K562 (cell line): ENCODE results near the gene HAUS1. TPM values are rescaled to one million over a fixed set of nuclear protein-coding genes. Genes with fewer than 3 reads are reported as not detected.

Source experiments
- ARHGAP35 ChIP-seq: fragments of 450-650 bp; IDR thresholded peaks from 2 replicates; pipeline ENCODE4 v1.6.1; 2018; ENCODE audit not compliant: partially characterized antibody
- BMI1 ChIP-seq: fragments of 150-350 bp; IDR thresholded peaks from 2 replicates; pipeline ENCODE4 v1.6.1; 2014; ENCODE audit warnings: low read length
- CBX5 ChIP-seq: IDR thresholded peaks from 2 replicates; pipeline ENCODE4 v1.6.1; 2014; ENCODE audit warnings: low read depth, borderline replicate concordance
- DDX20 ChIP-seq: fragments of 450-650 bp; IDR thresholded peaks from 2 replicates; pipeline ENCODE4 v1.6.1; 2016; ENCODE audit warnings: missing genetic modification characterization, low read depth, mild to moderate bottlenecking, missing compliant biosample characterization, moderate library complexity
- ETS2 ChIP-seq: IDR thresholded peaks from 2 replicates; pipeline ENCODE4 v1.6.1; 2016; ENCODE audit warnings: borderline replicate concordance, missing genetic modification characterization, mild to moderate bottlenecking, moderate library complexity, missing compliant biosample characterization; ENCODE audit not compliant: poor library complexity, severe bottlenecking
- FOS ChIP-seq: IDR thresholded peaks from 3 replicates; pipeline ENCODE4 v1.6.1; 2011; ENCODE audit not compliant: insufficient read length; ENCODE audit errors: extremely low read depth
- FOXK1 ChIP-seq: sonication (generic); formaldehyde crosslinking; IDR thresholded peaks from 2 replicates; pipeline ENCODE4 v1.8.0; 2022; ENCODE audit warnings: missing genetic modification reagents, mild to moderate bottlenecking, borderline replicate concordance
- KHSRP ChIP-seq: fragments of 450-650 bp; IDR thresholded peaks from 2 replicates; pipeline ENCODE4 v1.6.1; 2017
- NFE2 ChIP-seq: IDR thresholded peaks from 2 replicates; pipeline ENCODE4 v1.6.1; 2014; ENCODE audit warnings: antibody characterized with exemption, low read depth
- NFIC ChIP-seq: fragments of 450-650 bp; IDR thresholded peaks from 2 replicates; pipeline ENCODE4 v1.6.1; 2017; ENCODE audit warnings: mild to moderate bottlenecking, inconsistent platforms
- PHF8 ChIP-seq: fragments of 200-600 bp; sonication (generic); IDR thresholded peaks from 2 replicates; pipeline ENCODE4 v1.6.1; 2012; ENCODE audit warnings: mixed run types, mild to moderate bottlenecking, inconsistent platforms, low read length, moderate library complexity, borderline replicate concordance
- SMAD2 ChIP-seq: fragments of 150-350 bp; IDR thresholded peaks from 2 replicates; pipeline ENCODE4 v1.6.1; 2014; ENCODE audit warnings: low read depth, mild to moderate bottlenecking, low read length
- TBP ChIP-seq: optimal IDR thresholded peaks from 2 replicates; pipeline ENCODE3; 2011; ENCODE audit warnings: low read depth, low read length, improper control_type of control experiment
- YBX1 ChIP-seq: fragments of 450-650 bp; IDR thresholded peaks from 2 replicates; pipeline ENCODE4 v1.7.1; 2016; ENCODE audit warnings: mild to moderate bottlenecking
- ZBED1 ChIP-seq: IDR thresholded peaks from 2 replicates; pipeline ENCODE4 v1.6.1; 2014
- ZNF224 ChIP-seq: sonication (generic); formaldehyde crosslinking; IDR thresholded peaks from 2 replicates; pipeline ENCODE4 v1.8.0; 2022; ENCODE audit warnings: mild to moderate bottlenecking, missing genetic modification reagents
- ZNF583 ChIP-seq: fragments of 250-450 bp; sonication (Bioruptor Pico); IDR thresholded peaks from 2 replicates; pipeline ENCODE4 v1.4.0; 2020
- ZSCAN29 ChIP-seq: fragments of 450-650 bp; IDR thresholded peaks from 2 replicates; pipeline ENCODE4 v1.6.1; 2017
- polyA plus RNA-seq, 8 experiments: library from polyadenylated mRNA; depleted of rRNA in 4 of 8; stranded (reverse) in 5 of 8; unstranded in 3 of 8; fragments of >200 nt; fragmentation: Nextera tagmentation in 2 of 8; fragmentation: Illumina TruSeq in 1 of 8; extraction: Ambion mirVana in 2 of 8; extraction: Trizol in 1 of 8; gene quantifications; 2 replicates each; pipeline versions ENCODE4 v1.2.1 to v1.2.3, GENCODE V29; 2011 to 2014; ENCODE audit warnings: inconsistent platforms in 1 of 8, missing spikeins in 1 of 8
- total RNA-seq, 7 experiments: library from RNA; depleted of rRNA in 6 of 7; stranded (reverse); fragments of >200 nt in 6 of 7; fragmentation: Illumina TruSeq in 2 of 7; extraction: Trizol in 2 of 7; gene quantifications; 2 replicates each; pipeline versions ENCODE4 v1.2.1 to v1.2.3, GENCODE V29; 2011 to 2021; ENCODE audit warnings: low replicate concordance in 1 of 7
- TF ChIP-seq, protein P1 (sequence below): fragments of 450-650 bp; IDR thresholded peaks from 2 replicates; pipeline ENCODE4 v1.6.1; 2018; ENCODE audit not compliant: partially characterized antibody
- TF ChIP-seq, protein P2 (sequence below), 3 experiments: IDR thresholded peaks in 2 of 3; conservative IDR thresholded peaks in 1 of 3; 2 replicates each; pipeline ENCODE4 v1.5.1; 2011 to 2012; ENCODE audit warnings: low read length in 3 of 3, mild to moderate bottlenecking in 3 of 3, control low read depth in 2 of 3, improper control_type of control experiment in 1 of 3, inconsistent platforms in 1 of 3, low read depth in 1 of 3, mixed read lengths in 1 of 3, moderate library complexity in 1 of 3; ENCODE audit not compliant: insufficient read depth in 2 of 3
- TF ChIP-seq, protein P3 (sequence below): fragments of 450-650 bp; IDR thresholded peaks from 2 replicates; pipeline ENCODE4 v1.6.1; 2018; ENCODE audit warnings: mild to moderate bottlenecking, low read depth; ENCODE audit not compliant: partially characterized antibody

The HAUS1 gene
- total and polyA plus RNA-seq, 9 of the 15 experiments (the other 6 are each of a cell fraction or from before 2014, with no cell fraction given), result 45.6 to 135 (median 76.3) TPM

DNA sequence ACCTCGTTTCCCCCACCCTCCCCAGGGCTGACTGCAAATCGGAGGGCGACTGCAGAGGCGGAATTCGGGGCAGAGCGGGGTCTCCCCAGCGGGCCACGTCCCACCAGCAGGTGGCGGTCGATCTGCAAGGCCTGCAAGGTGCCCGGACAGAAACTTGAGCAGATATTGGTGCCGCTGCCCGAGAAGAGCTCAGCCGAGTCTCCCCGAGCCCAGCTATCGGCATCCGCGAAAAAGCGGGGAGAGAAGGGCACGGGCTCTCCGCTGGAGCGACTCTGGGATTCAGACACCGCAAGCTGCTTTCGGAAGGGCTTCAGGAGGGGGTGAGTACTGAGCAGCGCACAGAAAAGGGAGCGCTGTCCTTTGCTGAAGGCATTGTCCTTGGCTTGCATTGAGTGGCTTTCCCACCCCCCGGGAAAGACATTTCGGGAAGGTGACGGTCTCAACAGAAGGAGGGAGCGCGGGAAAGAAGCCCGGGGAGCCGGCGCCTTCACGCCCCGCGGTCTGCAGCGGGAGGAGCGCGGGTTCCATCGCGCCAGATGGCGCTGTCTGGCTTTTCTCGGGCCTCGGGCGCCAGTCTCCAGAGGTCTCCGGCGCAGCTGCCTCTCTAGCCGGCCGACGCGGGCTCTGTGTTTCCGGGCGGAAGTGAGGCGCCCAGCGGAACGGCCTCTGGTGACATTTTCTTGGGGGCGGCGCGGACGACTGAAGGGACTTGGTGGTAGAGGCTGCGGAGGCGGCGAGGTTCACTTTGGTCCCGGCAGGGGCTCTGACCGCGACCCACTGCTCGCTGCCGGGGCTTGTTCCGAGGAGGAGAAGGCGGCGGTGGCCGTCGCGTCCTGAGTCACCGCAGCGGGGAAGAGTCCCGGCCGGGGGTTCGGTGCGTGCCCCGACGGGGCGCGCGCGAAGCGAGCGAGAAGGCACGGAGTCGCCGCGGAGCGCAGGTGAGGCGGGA is 69.5 kb downstream of the HAUS1 start (continued):
- TF ChIP-seq, protein P1, sequence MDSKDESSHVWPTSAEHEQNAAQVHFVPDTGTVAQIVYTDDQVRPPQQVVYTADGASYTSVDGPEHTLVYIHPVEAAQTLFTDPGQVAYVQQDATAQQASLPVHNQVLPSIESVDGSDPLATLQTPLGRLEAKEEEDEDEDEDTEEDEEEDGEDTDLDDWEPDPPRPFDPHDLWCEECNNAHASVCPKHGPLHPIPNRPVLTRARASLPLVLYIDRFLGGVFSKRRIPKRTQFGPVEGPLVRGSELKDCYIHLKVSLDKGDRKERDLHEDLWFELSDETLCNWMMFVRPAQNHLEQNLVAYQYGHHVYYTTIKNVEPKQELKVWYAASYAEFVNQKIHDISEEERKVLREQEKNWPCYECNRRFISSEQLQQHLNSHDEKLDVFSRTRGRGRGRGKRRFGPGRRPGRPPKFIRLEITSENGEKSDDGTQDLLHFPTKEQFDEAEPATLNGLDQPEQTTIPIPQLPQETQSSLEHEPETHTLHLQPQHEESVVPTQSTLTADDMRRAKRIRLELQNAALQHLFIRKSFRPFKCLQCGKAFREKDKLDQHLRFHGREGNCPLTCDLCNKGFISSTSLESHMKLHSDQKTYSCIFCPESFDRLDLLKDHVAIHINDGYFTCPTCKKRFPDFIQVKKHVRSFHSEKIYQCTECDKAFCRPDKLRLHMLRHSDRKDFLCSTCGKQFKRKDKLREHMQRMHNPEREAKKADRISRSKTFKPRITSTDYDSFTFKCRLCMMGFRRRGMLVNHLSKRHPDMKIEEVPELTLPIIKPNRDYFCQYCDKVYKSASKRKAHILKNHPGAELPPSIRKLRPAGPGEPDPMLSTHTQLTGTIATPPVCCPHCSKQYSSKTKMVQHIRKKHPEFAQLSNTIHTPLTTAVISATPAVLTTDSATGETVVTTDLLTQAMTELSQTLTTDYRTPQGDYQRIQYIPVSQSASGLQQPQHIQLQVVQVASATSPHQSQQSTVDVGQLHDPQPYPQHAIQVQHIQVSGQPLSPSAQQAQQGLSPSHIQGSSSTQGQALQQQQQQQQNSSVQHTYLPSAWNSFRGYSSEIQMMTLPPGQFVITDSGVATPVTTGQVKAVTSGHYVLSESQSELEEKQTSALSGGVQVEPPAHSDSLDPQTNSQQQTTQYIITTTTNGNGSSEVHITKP, result peak; percentile 13
- TF ChIP-seq TBP, result peak; percentile 59
- no peak for TF ChIP-seq ARHGAP35
- TF ChIP-seq ZNF224 (CRISPR knock-in tag), result no peak
- no peak for TF ChIP-seq ZSCAN29
- TF ChIP-seq, protein P2, sequence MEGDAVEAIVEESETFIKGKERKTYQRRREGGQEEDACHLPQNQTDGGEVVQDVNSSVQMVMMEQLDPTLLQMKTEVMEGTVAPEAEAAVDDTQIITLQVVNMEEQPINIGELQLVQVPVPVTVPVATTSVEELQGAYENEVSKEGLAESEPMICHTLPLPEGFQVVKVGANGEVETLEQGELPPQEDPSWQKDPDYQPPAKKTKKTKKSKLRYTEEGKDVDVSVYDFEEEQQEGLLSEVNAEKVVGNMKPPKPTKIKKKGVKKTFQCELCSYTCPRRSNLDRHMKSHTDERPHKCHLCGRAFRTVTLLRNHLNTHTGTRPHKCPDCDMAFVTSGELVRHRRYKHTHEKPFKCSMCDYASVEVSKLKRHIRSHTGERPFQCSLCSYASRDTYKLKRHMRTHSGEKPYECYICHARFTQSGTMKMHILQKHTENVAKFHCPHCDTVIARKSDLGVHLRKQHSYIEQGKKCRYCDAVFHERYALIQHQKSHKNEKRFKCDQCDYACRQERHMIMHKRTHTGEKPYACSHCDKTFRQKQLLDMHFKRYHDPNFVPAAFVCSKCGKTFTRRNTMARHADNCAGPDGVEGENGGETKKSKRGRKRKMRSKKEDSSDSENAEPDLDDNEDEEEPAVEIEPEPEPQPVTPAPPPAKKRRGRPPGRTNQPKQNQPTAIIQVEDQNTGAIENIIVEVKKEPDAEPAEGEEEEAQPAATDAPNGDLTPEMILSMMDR (IDR thresholded peaks at IDR 0.05 in 2 of 3, conservative IDR thresholded peaks at IDR 0.05 in 1 of 3; ENCODE audit: insufficient read depth in 2 of 3, low read depth in 1 of 3, low read length in 3 of 3), result peak; percentile 68 to 87 (median 84)
- no peak for TF ChIP-seq BMI1
- no peak for TF ChIP-seq ETS2
- TF ChIP-seq, protein P3, sequence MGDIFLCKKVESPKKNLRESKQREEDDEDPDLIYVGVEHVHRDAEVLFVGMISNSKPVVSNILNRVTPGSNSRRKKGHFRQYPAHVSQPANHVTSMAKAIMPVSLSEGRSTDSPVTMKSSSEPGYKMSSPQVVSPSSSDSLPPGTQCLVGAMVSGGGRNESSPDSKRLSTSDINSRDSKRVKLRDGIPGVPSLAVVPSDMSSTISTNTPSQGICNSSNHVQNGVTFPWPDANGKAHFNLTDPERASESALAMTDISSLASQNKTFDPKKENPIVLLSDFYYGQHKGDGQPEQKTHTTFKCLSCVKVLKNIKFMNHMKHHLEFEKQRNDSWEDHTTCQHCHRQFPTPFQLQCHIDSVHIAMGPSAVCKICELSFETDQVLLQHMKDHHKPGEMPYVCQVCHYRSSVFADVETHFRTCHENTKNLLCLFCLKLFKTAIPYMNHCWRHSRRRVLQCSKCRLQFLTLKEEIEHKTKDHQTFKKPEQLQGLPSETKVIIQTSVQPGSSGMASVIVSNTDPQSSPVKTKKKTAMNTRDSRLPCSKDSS, result no peak
- no peak for TF ChIP-seq FOS
- peak; percentile 77; the same call in 1 of the 2 replicates for TF ChIP-seq PHF8
- peak; percentile 70 for TF ChIP-seq NFIC
- TF ChIP-seq ZBED1, result no peak
- no peak for TF ChIP-seq YBX1
- no peak for TF ChIP-seq DDX20 (tag)
- TF ChIP-seq FOXK1, result no peak
- no peak for TF ChIP-seq ZNF583
- TF ChIP-seq CBX5, result no peak
- no peak for TF ChIP-seq NFE2
- no peak for TF ChIP-seq SMAD2
- TF ChIP-seq KHSRP, result no peak
